SK-N-SH (cell line): ENCODE results near the gene RNF130. TPM values are rescaled to one million over a fixed set of nuclear protein-coding genes. Genes with fewer than 3 reads are reported as not detected.

Experiments
- CTCF ChIA-PET: fragments of 300-600, 350-600 bp; formaldehyde crosslinking; extraction: SDS; loops from one replicate; lab custom pipeline; 2021; lab: Yijun Ruan, JAX
- POLR2A ChIA-PET: fragments of 350-600 bp; sonication (Branson Sonifier 250); formaldehyde crosslinking; extraction: SDS; loops from one replicate; lab custom pipeline; 2020; ENCODE audit warnings: antibody characterized with exemption, inconsistent platforms; lab: Yijun Ruan, JAX
- DNase-seq: peaks from one replicate; pipeline ENCODE4 v3.0.0; 2012
- H2AFZ ChIP-seq: fragments of 200-600 bp; sonication (generic); 2 replicates; pipeline ENCODE4 v1.8.1; 2016; ENCODE audit warnings: antibody characterized with exemption, mild to moderate bottlenecking, low read depth
- H3F3A ChIP-seq: fragments of 200-600 bp; sonication (generic); replicated peaks from 2 replicates; pipeline ENCODE3; 2016; ENCODE audit warnings: antibody characterized with exemption, mild to moderate bottlenecking; ENCODE audit not compliant: insufficient read depth
- H3K27ac ChIP-seq, 2 experiments: fragments of 200-500 bp in 1 of 2; fragments of 200-600 bp in 1 of 2; sonication (Bioruptor generic) in 1 of 2; sonication (generic), shearing (Covaris generic) in 1 of 2; 2 replicates each; pipeline versions ENCODE4 v1.5.1 to v1.6.1; 2014 to 2016; ENCODE audit warnings: low read depth in 2 of 2, inconsistent platforms in 1 of 2, low read length in 1 of 2, mild to moderate bottlenecking in 1 of 2, mixed read lengths in 1 of 2
- H3K27me3 ChIP-seq: fragments of 200-600 bp; sonication (generic), shearing (Covaris generic); 2 replicates; pipeline ENCODE4 v1.6.1; 2016; ENCODE audit warnings: mixed run types; ENCODE audit not compliant: insufficient read depth
- H3K36me3 ChIP-seq, 2 experiments: fragments of 200-500 bp in 1 of 2; fragments of 200-600 bp in 1 of 2; sonication (Bioruptor generic) in 1 of 2; sonication (generic) in 1 of 2; replicated peaks in 1 of 2; 2 replicates each; pipeline versions ENCODE3 to v1.5.1; 2014 to 2016; ENCODE audit warnings: low read length in 1 of 2, mild to moderate bottlenecking in 1 of 2; ENCODE audit not compliant: insufficient read depth in 2 of 2, control insufficient read depth in 1 of 2
- H3K4me1 ChIP-seq, 2 experiments: fragments of 200-500 bp in 1 of 2; fragments of 200-600 bp in 1 of 2; sonication (Bioruptor generic) in 1 of 2; sonication (generic), shearing (Covaris generic) in 1 of 2; 2 replicates each; pipeline versions ENCODE4 v1.5.1 to v1.6.1; 2014 to 2016; ENCODE audit warnings: low read depth in 1 of 2, low read length in 1 of 2, mixed run types in 1 of 2; ENCODE audit not compliant: insufficient read depth in 2 of 2, control insufficient read depth in 1 of 2
- H3K4me2 ChIP-seq: fragments of 200-600 bp; sonication (generic), shearing (Covaris generic); 2 replicates; pipeline ENCODE4 v1.6.1; 2017; ENCODE audit warnings: mixed run types
- H3K4me3 ChIP-seq, 2 experiments: fragments of 200-500 bp in 1 of 2; fragments of 200-600 bp in 1 of 2; sonication (Bioruptor generic) in 1 of 2; sonication (generic), shearing (Covaris generic) in 1 of 2; 2 replicates each; pipeline versions ENCODE4 v1.5.1 to v1.8.1; 2014 to 2016; ENCODE audit warnings: low read depth in 2 of 2, inconsistent platforms in 1 of 2, low read length in 1 of 2, mild to moderate bottlenecking in 1 of 2, mixed read lengths in 1 of 2, moderate library complexity in 1 of 2
- H3K79me2 ChIP-seq: fragments of 200-600 bp; sonication (generic); 2 replicates; pipeline ENCODE4 v1.8.1; 2017; ENCODE audit warnings: mild to moderate bottlenecking; ENCODE audit not compliant: insufficient read depth
- H3K9ac ChIP-seq: fragments of 200-600 bp; sonication (generic); 2 replicates; pipeline ENCODE4 v1.6.1; 2017; ENCODE audit warnings: mixed run types
- H3K9me2 ChIP-seq: fragments of 200-600 bp; sonication (generic); 2 replicates; pipeline ENCODE4 v1.6.1; 2017; ENCODE audit warnings: mixed run types
- H3K9me3 ChIP-seq: fragments of 200-600 bp; sonication (generic); 2 replicates; pipeline ENCODE4 v1.6.1; 2017; ENCODE audit warnings: mixed run types, mild to moderate bottlenecking, moderate library complexity
- H4K20me1 ChIP-seq: fragments of 200-600 bp; sonication (generic); 2 replicates; pipeline ENCODE4 v1.6.1; 2017; ENCODE audit warnings: mild to moderate bottlenecking, mixed run types; ENCODE audit not compliant: insufficient read depth
- EZH2phosphoT487 ChIP-seq: fragments of 200-600 bp; sonication (generic); IDR thresholded peaks from 2 replicates; pipeline ENCODE4 v1.6.1; 2017; ENCODE audit warnings: low read depth, mixed run types, mild to moderate bottlenecking, antibody characterized with exemption, moderate library complexity, borderline replicate concordance
- GATA2 ChIP-seq: sonication (generic); formaldehyde crosslinking; IDR thresholded peaks from 2 replicates; pipeline ENCODE4 v1.5.0; 2020; ENCODE audit warnings: mild to moderate bottlenecking, missing genetic modification reagents
- NFIC ChIP-seq: IDR thresholded peaks from 2 replicates; pipeline ENCODE4 v1.4.0; 2012; ENCODE audit warnings: borderline replicate concordance
- NRF1 ChIP-seq: IDR thresholded peaks from 2 replicates; pipeline ENCODE4 v1.6.1; 2012; ENCODE audit warnings: low read depth, mild to moderate bottlenecking, low read length
- WGBS: methylation state at CpG from one replicate; pipeline ENCODE4 v1.1.6; 2017; ENCODE audit warnings: low lambda C conversion rate; 5-methylcytosine and 5-hydroxymethylcytosine counted together
- polyA plus RNA-seq, 3 experiments: library from polyadenylated mRNA; depleted of rRNA; stranded (reverse); fragments of >200 nt; gene quantifications; 2 replicates each; pipeline ENCODE4 v1.2.3, GENCODE V29; 2012
- TF ChIP-seq, protein P1 (sequence below): IDR thresholded peaks from 2 replicates; pipeline ENCODE4 v1.6.1; 2012; ENCODE audit warnings: mild to moderate bottlenecking, low read depth, low read length, moderate library complexity

RNF130 gene
- polyA plus RNA-seq, 1 of the 3 experiments (the other 2 are of a cell fraction), result 41.4 TPM

GRCh38 chr5:180034564-180034963, 37.0 kb downstream of the RNF130 start:
- 96% methylated on average over 2 of the region's 2 CpGs for WGBS
- POLR2A ChIA-PET, result no interaction called here
- no peak for DNase-seq

GRCh38 chr5:180027459-180028089, 44.0 kb downstream of the RNF130 start:
- no peak overlapping the region for H3K9ac ChIP-seq
- H3K9me3 ChIP-seq, result no peaks in the 10 kb centered on the region
- H3F3A ChIP-seq, result no peaks in the 10 kb centered on the region
- H3K9me2 ChIP-seq, result no peaks in the 10 kb centered on the region
- no peaks in the 10 kb centered on the region; the same call in 1 of the 2 replicates for H4K20me1 ChIP-seq
- H2AFZ ChIP-seq, result no peak overlapping the region
- H3K27ac ChIP-seq, result no peak overlapping the region
- ChIA-PET POLR2A (no interaction called here), CTCF (no interaction called here)
- DNase-seq, result no peak
- TF ChIP-seq NFIC (no peak), EZH2phosphoT487 (no peak)
- TF ChIP-seq, protein P1, sequence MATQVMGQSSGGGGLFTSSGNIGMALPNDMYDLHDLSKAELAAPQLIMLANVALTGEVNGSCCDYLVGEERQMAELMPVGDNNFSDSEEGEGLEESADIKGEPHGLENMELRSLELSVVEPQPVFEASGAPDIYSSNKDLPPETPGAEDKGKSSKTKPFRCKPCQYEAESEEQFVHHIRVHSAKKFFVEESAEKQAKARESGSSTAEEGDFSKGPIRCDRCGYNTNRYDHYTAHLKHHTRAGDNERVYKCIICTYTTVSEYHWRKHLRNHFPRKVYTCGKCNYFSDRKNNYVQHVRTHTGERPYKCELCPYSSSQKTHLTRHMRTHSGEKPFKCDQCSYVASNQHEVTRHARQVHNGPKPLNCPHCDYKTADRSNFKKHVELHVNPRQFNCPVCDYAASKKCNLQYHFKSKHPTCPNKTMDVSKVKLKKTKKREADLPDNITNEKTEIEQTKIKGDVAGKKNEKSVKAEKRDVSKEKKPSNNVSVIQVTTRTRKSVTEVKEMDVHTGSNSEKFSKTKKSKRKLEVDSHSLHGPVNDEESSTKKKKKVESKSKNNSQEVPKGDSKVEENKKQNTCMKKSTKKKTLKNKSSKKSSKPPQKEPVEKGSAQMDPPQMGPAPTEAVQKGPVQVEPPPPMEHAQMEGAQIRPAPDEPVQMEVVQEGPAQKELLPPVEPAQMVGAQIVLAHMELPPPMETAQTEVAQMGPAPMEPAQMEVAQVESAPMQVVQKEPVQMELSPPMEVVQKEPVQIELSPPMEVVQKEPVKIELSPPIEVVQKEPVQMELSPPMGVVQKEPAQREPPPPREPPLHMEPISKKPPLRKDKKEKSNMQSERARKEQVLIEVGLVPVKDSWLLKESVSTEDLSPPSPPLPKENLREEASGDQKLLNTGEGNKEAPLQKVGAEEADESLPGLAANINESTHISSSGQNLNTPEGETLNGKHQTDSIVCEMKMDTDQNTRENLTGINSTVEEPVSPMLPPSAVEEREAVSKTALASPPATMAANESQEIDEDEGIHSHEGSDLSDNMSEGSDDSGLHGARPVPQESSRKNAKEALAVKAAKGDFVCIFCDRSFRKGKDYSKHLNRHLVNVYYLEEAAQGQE, result no peak
- H3K79me2 ChIP-seq, result no peaks in the 10 kb centered on the region
- 90% methylated on average over 11 of the region's 15 CpGs for WGBS
- H3K4me2 ChIP-seq, result no peak overlapping the region
- H3K4me3 ChIP-seq, result no peak overlapping the region
- no peaks in the 10 kb centered on the region for H3K27me3 ChIP-seq
- peaks cover 0 to 4% of the 10 kb centered on the region in 2 experiments for H3K36me3 ChIP-seq
- peaks cover 0 to 7% of the 10 kb centered on the region in 2 experiments; a peak in 2 of 4 replicates for H3K4me1 ChIP-seq

More at GRCh38 chr5:180034564-180034963, 37.0 kb downstream of the RNF130 start:
- Histone ChIP-seq H3K27ac (no peak overlapping the region), H3F3A (peaks cover 3% of the 10 kb centered on the region), H2AFZ (no peak overlapping the region), H3K9me3 (0 out of 2 replicates have a peak, but pooled peaks cover 4% of the 10 kb centered on the region), H3K4me1 (no peaks in the 10 kb centered on the region), H3K4me3 (no peak overlapping the region), H3K27me3 (no peaks in the 10 kb centered on the region), H3K9ac (no peak overlapping the region), H3K4me2 (no peak overlapping the region), H3K9me2 (no peaks in the 10 kb centered on the region), H3K79me2 (no peaks in the 10 kb centered on the region), H3K36me3 (peaks cover 8 to 45% of the 10 kb centered on the region in 2 experiments), H4K20me1 (no peaks in the 10 kb centered on the region)
- TF ChIP-seq NRF1 (no peak), GATA2 (no peak)
- CTCF ChIA-PET, result no interaction called here
